ENCODE measurements around the gene EPHB1.

The EPHB1 gene

GRCh38 chr3:134886991-134887390 lies 91.9 kb downstream of the EPHB1 start:
- no peak for DNase-seq (ENCODE audit: low read depth in 1 of 2, low spot score in 1 of 2)
- no peak for TF ChIP-seq JUND (IDR thresholded peaks at IDR 0.05; ENCODE audit: low read depth)
- in situ Hi-C loops (cut with HindIII; ENCODE audit: low pct_unique_long_range_greater_than_20kb, low sequenced_read_pairs) = no loop called here

GRCh38 chr3:134887536-134887935 lies 92.5 kb downstream of the EPHB1 start:
- in situ Hi-C loops (cut with HindIII; ENCODE audit: low pct_unique_long_range_greater_than_20kb, low sequenced_read_pairs) = no loop called here
- no peak for DNase-seq (ENCODE audit: low read depth in 1 of 2, low spot score in 1 of 2)
- TF ChIP-seq JUND (IDR thresholded peaks at IDR 0.05; ENCODE audit: low read depth) = no peak

GRCh38 chr3:134892326-134892725 lies 97.3 kb downstream of the EPHB1 start:
- DNase-seq (ENCODE audit: low read depth in 1 of 2, low spot score in 1 of 2) = no peak
- TF ChIP-seq JUND (IDR thresholded peaks at IDR 0.05; ENCODE audit: low read depth) = no peak
- in situ Hi-C loops (cut with HindIII; ENCODE audit: low pct_unique_long_range_greater_than_20kb, low sequenced_read_pairs) = no loop called here

- no peak for TF ChIP-seq JUND (IDR thresholded peaks at IDR 0.05; ENCODE audit: low read depth)
- no peak for DNase-seq (ENCODE audit: low read depth in 1 of 2, low spot score in 1 of 2)
- in situ Hi-C loops (cut with HindIII; ENCODE audit: low pct_unique_long_range_greater_than_20kb, low sequenced_read_pairs) = no loop called here
Observed at GRCh38 chr3:134892761-134893160, 97.7 kb downstream of the EPHB1 start.

- TF ChIP-seq JUND (IDR thresholded peaks at IDR 0.05; ENCODE audit: low read depth) = no peak
- in situ Hi-C loops (cut with HindIII; ENCODE audit: low pct_unique_long_range_greater_than_20kb, low sequenced_read_pairs) = no loop called here
- no peak for DNase-seq (ENCODE audit: low read depth in 1 of 2, low spot score in 1 of 2)
Observed at GRCh38 chr3:134894533-134894932, 99.5 kb downstream of the EPHB1 start.

GRCh38 chr3:134895181-134895580 lies 100.1 kb downstream of the EPHB1 start:
- in situ Hi-C loops (cut with HindIII; ENCODE audit: low pct_unique_long_range_greater_than_20kb, low sequenced_read_pairs) = no loop called here

GRCh38 chr3:134896141-134896540 lies 101.1 kb downstream of the EPHB1 start:
- in situ Hi-C loops (cut with HindIII; ENCODE audit: low pct_unique_long_range_greater_than_20kb, low sequenced_read_pairs) = no loop called here
- no peak for DNase-seq (ENCODE audit: low read depth in 1 of 2, low spot score in 1 of 2)
- no peak for TF ChIP-seq JUND (IDR thresholded peaks at IDR 0.05; ENCODE audit: low read depth)

More at GRCh38 chr3:134895181-134895580, 100.1 kb downstream of the EPHB1 start:
- DNase-seq (ENCODE audit: low read depth in 1 of 2, low spot score in 1 of 2) = no peak
- TF ChIP-seq JUND (IDR thresholded peaks at IDR 0.05; ENCODE audit: low read depth) = no peak

- in situ Hi-C loops (cut with HindIII; ENCODE audit: low pct_unique_long_range_greater_than_20kb, low sequenced_read_pairs) = no loop called here
- no peak for TF ChIP-seq JUND (IDR thresholded peaks at IDR 0.05; ENCODE audit: low read depth)
- DNase-seq (ENCODE audit: low read depth in 1 of 2, low spot score in 1 of 2) = no peak
Observed at GRCh38 chr3:134896696-134897095, 101.6 kb downstream of the EPHB1 start.

- no peak for TF ChIP-seq JUND (IDR thresholded peaks at IDR 0.05; ENCODE audit: low read depth)
- no peak for DNase-seq (ENCODE audit: low read depth in 1 of 2, low spot score in 1 of 2)
- in situ Hi-C loops (cut with HindIII; ENCODE audit: low pct_unique_long_range_greater_than_20kb, low sequenced_read_pairs) = no loop called here
Observed at GRCh38 chr3:134897391-134898141, 102.5 kb downstream of the EPHB1 start.

- in situ Hi-C loops (cut with HindIII; ENCODE audit: low pct_unique_long_range_greater_than_20kb, low sequenced_read_pairs) = no loop called here
- no peak for TF ChIP-seq JUND (IDR thresholded peaks at IDR 0.05; ENCODE audit: low read depth)
- no peak for DNase-seq (ENCODE audit: low read depth in 1 of 2, low spot score in 1 of 2)
Observed at GRCh38 chr3:134898181-134898754, 103.2 kb downstream of the EPHB1 start.

GRCh38 chr3:134899786-134900185 lies 104.7 kb downstream of the EPHB1 start:
- DNase-seq (ENCODE audit: low read depth in 1 of 2, low spot score in 1 of 2) = no peak
- in situ Hi-C loops (cut with HindIII; ENCODE audit: low pct_unique_long_range_greater_than_20kb, low sequenced_read_pairs) = no loop called here
- TF ChIP-seq JUND (IDR thresholded peaks at IDR 0.05; ENCODE audit: low read depth) = no peak

- no peak for DNase-seq (ENCODE audit: low read depth in 1 of 2, low spot score in 1 of 2)
- in situ Hi-C loops (cut with HindIII; ENCODE audit: low pct_unique_long_range_greater_than_20kb, low sequenced_read_pairs) = no loop called here
- TF ChIP-seq JUND (IDR thresholded peaks at IDR 0.05; ENCODE audit: low read depth) = no peak
Observed at GRCh38 chr3:134900482-134900881, 105.4 kb downstream of the EPHB1 start.

GRCh38 chr3:134901461-134901860 lies 106.4 kb downstream of the EPHB1 start:
- no peak for DNase-seq (ENCODE audit: low read depth in 1 of 2, low spot score in 1 of 2)
- TF ChIP-seq JUND (IDR thresholded peaks at IDR 0.05; ENCODE audit: low read depth) = no peak
- in situ Hi-C loops (cut with HindIII; ENCODE audit: low pct_unique_long_range_greater_than_20kb, low sequenced_read_pairs) = no loop called here
